Choroid plexus epithelial cell (primary cell): ENCODE data around the gene ASTN2.
A peak's percentile ranks its signal among the peaks of the same experiment; 100 is the strongest.

Experiments
- DNase-seq: peaks from one replicate; pipeline ENCODE4 v3.0.0-alpha.2; 2010; ENCODE audit warnings: low read depth
- H3K4me3 ChIP-seq: 2 replicates; pipeline ENCODE4 v1.5.1; 2011; ENCODE audit warnings: low read depth, mild to moderate bottlenecking, control low read depth, low read length, moderate library complexity
- CTCF ChIP-seq: conservative IDR thresholded peaks from 2 replicates; pipeline ENCODE4 v1.5.1; 2011; ENCODE audit warnings: low read depth, mild to moderate bottlenecking, control low read depth, inconsistent platforms, low read length, moderate library complexity

The ASTN2 gene

DNA sequence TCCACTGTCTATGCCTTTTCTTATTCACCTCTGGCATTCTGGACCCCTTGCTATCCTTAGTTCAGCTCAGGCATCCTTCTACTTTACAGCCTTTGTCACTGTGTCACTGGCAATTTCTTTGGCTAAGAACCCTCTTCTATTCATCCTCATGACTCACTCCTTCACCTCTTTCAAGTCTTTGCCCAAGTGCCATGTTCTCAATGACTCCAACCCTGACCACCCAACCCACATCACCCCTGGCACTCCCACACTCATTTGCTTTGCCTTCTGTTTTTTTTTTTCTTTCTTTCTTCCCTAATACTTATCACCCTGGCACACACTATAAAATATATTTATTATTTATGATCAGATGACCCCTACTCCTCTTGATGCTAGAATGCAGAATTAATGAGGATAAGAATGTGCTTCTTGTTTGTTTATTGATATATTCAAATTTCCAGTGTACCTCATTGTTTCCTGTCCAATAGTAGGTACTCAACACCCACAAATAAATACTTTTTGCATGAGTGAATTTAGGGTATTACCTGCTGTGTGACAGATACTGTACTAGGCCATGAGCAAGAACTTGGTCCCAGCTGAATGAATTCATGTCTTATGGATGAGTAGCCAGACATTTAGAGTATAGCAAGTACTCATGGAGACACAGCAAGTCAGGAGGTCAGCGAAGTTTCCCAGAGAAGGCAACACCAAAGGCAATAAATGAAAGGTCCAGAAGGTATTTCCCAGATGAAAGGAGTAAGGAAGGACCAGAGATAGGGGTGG is 1025.1 kb downstream of the ASTN2 start:
- no peak for DNase-seq
- no peak for TF ChIP-seq CTCF
- no peak overlapping the region for H3K4me3 ChIP-seq

- TF ChIP-seq CTCF: no peak
- H3K4me3 ChIP-seq: no peak overlapping the region
- DNase-seq: no peak
Measured at GRCh38 chr9:116387934-116388698, 1026.7 kb downstream of the ASTN2 start.

DNA sequence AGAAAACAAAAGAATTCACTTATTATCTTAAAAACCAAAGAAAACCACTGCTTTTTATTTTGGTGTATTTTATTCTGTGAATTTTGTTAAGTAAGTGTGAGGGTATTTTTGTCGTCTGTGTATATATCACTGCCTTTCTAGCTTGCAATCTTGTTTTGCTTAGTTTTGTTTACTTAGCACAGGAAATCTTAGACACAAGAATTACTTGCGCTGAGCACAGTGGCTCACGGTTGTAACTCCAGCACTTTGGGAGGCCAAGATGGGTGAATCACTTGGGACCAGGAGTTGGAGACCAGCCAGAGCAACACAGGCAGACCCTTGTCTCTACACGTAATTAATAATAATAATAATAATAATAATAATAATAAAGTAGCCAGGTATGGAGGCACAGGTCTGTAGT is 1030.9 kb downstream of the ASTN2 start:
- DNase-seq: peak; percentile 69
- no peak overlapping the region for H3K4me3 ChIP-seq
- no peak for TF ChIP-seq CTCF

DNA sequence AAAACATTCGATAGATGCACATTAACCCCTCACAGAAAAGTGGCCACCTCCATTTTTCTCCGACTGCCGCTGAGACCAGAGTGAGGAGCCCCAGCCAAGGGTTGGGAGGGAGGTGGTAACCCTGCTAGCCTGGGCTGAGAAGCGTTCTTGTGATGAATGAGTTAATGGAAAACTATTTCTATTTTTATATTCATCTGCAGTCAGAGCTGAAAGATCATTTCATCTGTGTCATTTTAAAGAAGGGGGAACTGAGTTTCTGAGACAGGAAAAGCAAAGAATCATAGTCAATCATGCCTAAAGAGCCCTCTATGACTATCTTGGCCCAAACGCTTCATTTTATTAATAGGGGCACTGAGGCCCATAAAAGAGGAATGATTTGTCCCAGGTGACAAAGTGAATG is 1031.7 kb downstream of the ASTN2 start:
- no peak for TF ChIP-seq CTCF
- no peak for DNase-seq
- no peak overlapping the region for H3K4me3 ChIP-seq

- no peak for TF ChIP-seq CTCF
- H3K4me3 ChIP-seq: no peak overlapping the region
- no peak for DNase-seq
Measured at GRCh38 chr9:116382053-116382452, 1032.8 kb downstream of the ASTN2 start.

DNA sequence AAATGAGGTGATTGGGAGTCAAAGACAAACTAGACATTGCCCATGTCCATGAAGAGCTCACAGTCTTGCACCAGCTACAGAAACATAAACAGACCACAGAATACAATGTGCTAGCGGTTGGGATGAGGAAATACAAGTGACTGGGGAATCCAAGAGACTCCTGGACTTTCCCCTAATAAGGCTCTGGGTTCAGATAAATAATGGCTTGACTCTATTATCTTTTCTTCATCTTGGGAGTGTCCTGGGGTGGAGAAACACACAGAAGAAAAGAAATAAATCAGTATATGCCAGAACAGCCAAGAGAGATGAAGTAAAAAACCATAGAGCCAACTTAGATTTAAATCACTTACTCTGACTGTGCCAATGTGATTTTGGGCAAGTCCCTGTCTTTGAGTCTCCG is 1033.5 kb downstream of the ASTN2 start:
- no peak for TF ChIP-seq CTCF
- peak; percentile 72 for DNase-seq
- H3K4me3 ChIP-seq: no peak overlapping the region
